Esophagus muscularis mucosa (tissue), 4 donors: ENCODE measurements around the gene NUP54. TPM values are rescaled to one million over a fixed set of nuclear protein-coding genes. Genes with fewer than 3 reads are reported as not detected.

Experiments used
- DNase-seq: peaks from one replicate; pipeline ENCODE4 v3.0.0-alpha.2; 2017; ENCODE audit errors: extremely low spot score
- H3K27ac ChIP-seq, 4 donors: fragments of 200-600 bp; sonication (generic); replicated peaks in 1 of 4; 1 replicate in 3 of 4; 2 replicates in 1 of 4; pipeline ENCODE4 v1.5.1; 2016 to 2019; ENCODE audit warnings: mild to moderate bottlenecking in 1 of 4
- H3K27me3 ChIP-seq, 4 donors: fragments of 200-600 bp; sonication (generic); one replicate each; pipeline versions ENCODE4 v1.5.1 to v1.6.0; 2016 to 2019
- H3K36me3 ChIP-seq, 4 donors: fragments of 200-600 bp; sonication (generic); one replicate each; pipeline ENCODE4 v1.5.1; 2016 to 2019
- H3K4me1 ChIP-seq, 4 donors: fragments of 200-600 bp; sonication (generic); one replicate each; pipeline ENCODE4 v1.5.1; 2016 to 2019
- H3K4me3 ChIP-seq, 4 donors: fragments of 200-600 bp; sonication (generic); 1 replicate in 2 of 4; 2 replicates in 2 of 4; pipeline ENCODE4 v1.5.1; 2016 to 2019; ENCODE audit warnings: mild to moderate bottlenecking in 4 of 4, moderate library complexity in 1 of 4
- H3K9me3 ChIP-seq, 4 donors: fragments of 200-600 bp; sonication (generic); 1 replicate in 3 of 4; 2 replicates in 1 of 4; pipeline ENCODE4 v1.5.1; 2016 to 2019
- EP300 ChIP-seq: sonication (generic); formaldehyde crosslinking; IDR thresholded peaks from one replicate; pipeline ENCODE4 v1.6.1; 2017; ENCODE audit warnings: antibody characterized with exemption
- POLR2A ChIP-seq: fragments of 450-650 bp; IDR thresholded peaks from one replicate; pipeline ENCODE4 v1.6.1; 2017; ENCODE audit warnings: antibody characterized with exemption, moderate library complexity, mild to moderate bottlenecking, low read depth
- POLR2AphosphoS5 ChIP-seq, 2 donors: sonication (generic); formaldehyde crosslinking; IDR thresholded peaks; one replicate each; pipeline ENCODE4 v1.6.1; 2017; ENCODE audit warnings: antibody characterized with exemption in 2 of 2
- WGBS: methylation state at CpG from one replicate; pipeline ENCODE4 v1.1.5; 2018; 5-methylcytosine and 5-hydroxymethylcytosine counted together
- intact Hi-C: fragments of 100-400 bp; cut with DNase I; formaldehyde crosslinking; loops from one replicate; pipeline ENCODE4 v1.15.1; 2023
- total RNA-seq, 4 donors: library from RNA; depleted of rRNA; stranded (reverse); fragments of >200 nt; gene quantifications; one replicate each; pipeline versions ENCODE4 v1.1.0 to v1.2.1, GENCODE V29; 2016
- TF ChIP-seq, protein P1 (sequence below), 3 experiments: fragments of 200-600 bp in 2 of 3; fragments of 450-650 bp in 1 of 3; sonication (generic) in 2 of 3; IDR thresholded peaks; one replicate each; pipeline ENCODE4 v1.5.1; 2017 to 2019; ENCODE audit warnings: antibody characterized with exemption in 3 of 3, mild to moderate bottlenecking in 2 of 3, moderate library complexity in 1 of 3

Gene NUP54
- total RNA-seq, 4 donors from 2014 or later, result 29.6 to 44.4 (median 39.3) TPM

DNA sequence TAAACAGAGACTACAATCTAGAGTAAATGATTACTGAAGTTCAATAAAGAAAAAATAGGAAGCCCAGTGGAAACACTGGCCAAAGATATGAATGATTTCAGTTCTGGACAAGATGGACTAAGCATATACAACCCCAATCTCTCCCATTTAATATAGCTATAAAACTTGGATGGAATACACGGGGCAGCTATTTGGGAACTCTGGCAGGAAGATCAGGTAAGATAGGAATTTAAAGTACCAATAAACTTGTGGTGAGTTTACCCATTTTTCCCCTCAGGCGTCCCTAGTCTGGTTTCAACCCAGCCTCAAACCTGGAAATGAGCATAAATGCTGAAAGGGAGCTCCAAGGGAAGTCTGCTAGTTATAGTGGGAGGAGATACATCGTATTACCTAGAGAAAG lies 20.4 kb downstream of the NUP54 start:
- Histone ChIP-seq H3K27me3 (no peaks in the 10 kb centered on the region), H3K9me3 (no peaks in the 10 kb centered on the region), H3K27ac (no peak overlapping the region), H3K4me3 (no peak overlapping the region), H3K36me3 (peaks cover 2 to 61% (median 28%) of the 10 kb centered on the region in 4 donors), H3K4me1 (no peaks in the 10 kb centered on the region)
- intact Hi-C loops, result no loop called here
- no peak for DNase-seq
- TF ChIP-seq EP300 (no peak), POLR2A (no peak), POLR2AphosphoS5 (IDR thresholded peaks at IDR 0.05) (no peak)
- TF ChIP-seq, protein P1, sequence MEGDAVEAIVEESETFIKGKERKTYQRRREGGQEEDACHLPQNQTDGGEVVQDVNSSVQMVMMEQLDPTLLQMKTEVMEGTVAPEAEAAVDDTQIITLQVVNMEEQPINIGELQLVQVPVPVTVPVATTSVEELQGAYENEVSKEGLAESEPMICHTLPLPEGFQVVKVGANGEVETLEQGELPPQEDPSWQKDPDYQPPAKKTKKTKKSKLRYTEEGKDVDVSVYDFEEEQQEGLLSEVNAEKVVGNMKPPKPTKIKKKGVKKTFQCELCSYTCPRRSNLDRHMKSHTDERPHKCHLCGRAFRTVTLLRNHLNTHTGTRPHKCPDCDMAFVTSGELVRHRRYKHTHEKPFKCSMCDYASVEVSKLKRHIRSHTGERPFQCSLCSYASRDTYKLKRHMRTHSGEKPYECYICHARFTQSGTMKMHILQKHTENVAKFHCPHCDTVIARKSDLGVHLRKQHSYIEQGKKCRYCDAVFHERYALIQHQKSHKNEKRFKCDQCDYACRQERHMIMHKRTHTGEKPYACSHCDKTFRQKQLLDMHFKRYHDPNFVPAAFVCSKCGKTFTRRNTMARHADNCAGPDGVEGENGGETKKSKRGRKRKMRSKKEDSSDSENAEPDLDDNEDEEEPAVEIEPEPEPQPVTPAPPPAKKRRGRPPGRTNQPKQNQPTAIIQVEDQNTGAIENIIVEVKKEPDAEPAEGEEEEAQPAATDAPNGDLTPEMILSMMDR (IDR thresholded peaks at IDR 0.05), result no peak
- WGBS, result 95% methylated on average over 3 of the region's 3 CpGs

DNA sequence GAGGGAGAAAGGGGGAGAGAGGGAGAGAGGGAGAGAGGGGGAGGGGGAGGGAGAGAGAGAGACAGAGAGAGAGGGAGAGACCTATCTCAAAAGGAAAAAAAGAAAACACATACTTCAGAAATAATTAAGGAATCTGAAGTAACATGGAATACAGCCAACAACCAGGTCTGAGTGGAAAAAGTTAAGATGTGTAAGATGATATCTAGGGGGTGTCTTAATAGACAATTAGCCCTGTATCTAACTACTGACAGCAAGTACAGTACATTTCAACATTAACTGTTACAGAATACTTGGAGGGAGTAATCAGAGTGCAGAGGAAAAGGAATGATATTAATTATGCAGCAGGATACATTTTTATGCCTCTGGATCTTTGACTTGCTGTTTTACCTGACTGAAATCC lies 22.4 kb downstream of the NUP54 start:
- TF ChIP-seq EP300, result no peak
- TF ChIP-seq, protein P1 (IDR thresholded peaks at IDR 0.05), result no peak
- no peak for DNase-seq
- intact Hi-C loops, result no loop called here
- Histone ChIP-seq H3K4me1 (no peaks in the 10 kb centered on the region), H3K27me3 (no peaks in the 10 kb centered on the region), H3K4me3 (no peak overlapping the region), H3K27ac (no peak overlapping the region), H3K36me3 (peaks cover 4 to 68% (median 39%) of the 10 kb centered on the region in 4 donors), H3K9me3 (no peaks in the 10 kb centered on the region)

DNA sequence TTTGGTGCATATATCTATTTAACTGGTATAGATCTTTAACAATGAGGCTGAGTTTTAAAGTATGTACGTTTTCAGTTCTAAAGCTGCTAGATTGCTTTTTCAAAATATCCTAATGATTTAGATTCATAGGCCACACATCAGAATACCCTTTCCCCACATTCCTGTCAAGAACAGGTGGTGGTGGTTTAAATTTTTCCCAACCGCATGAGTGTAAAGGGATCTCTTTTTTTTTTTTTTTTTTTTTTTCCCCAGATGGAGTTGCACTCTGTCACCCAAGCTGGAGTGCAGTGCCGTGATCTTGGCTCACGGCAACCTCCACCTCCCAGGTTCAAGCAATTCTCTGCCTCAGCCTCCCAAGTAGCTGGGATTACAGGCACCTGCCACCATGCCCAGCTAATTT lies 28.0 kb downstream of the NUP54 start:
- Histone ChIP-seq H3K27ac (no peak overlapping the region), H3K4me3 (no peak overlapping the region), H3K9me3 (no peaks in the 10 kb centered on the region), H3K4me1 (no peaks in the 10 kb centered on the region), H3K27me3 (no peaks in the 10 kb centered on the region), H3K36me3 (peaks cover 34 to 93% (median 66%) of the 10 kb centered on the region in 4 donors)
- intact Hi-C loops, result no loop called here
- TF ChIP-seq POLR2AphosphoS5 (IDR thresholded peaks at IDR 0.05) (no peak), POLR2A (no peak), EP300 (no peak)
- TF ChIP-seq, protein P1 (IDR thresholded peaks at IDR 0.05), result no peak
- DNase-seq, result no peak
- WGBS, result 87% methylated on average over 4 of the region's 4 CpGs

DNA sequence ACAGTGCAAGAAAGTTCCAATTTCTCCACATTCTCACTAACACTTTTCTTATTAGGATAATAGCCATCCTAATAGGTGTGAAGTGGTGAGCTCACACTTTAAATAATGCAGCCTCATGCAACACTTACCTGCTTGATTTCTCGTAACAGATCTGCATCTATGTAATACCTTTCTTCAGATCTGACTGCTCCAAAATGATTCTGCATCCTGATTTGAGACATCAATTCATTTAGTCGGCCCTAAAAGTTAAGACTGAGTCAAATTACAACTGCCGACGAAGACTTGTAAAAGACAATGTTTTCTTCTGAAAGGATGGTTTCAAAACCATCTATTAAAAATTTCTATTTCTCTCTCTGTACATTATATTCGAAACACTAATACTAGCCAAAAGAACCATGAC lies 30.7 kb downstream of the NUP54 start:
- Histone ChIP-seq H3K4me3 (no peak overlapping the region), H3K9me3 (no peaks in the 10 kb centered on the region), H3K36me3 (peaks cover 47 to 100% (median 75%) of the 10 kb centered on the region in 4 donors), H3K27me3 (no peaks in the 10 kb centered on the region), H3K4me1 (no peaks in the 10 kb centered on the region), H3K27ac (no peak overlapping the region)
- intact Hi-C loops, result no loop called here
- WGBS, result 98% methylated on average over 5 of the region's 5 CpGs
- TF ChIP-seq EP300 (no peak), POLR2A (no peak), POLR2AphosphoS5 (IDR thresholded peaks at IDR 0.05) (no peak)
- TF ChIP-seq, protein P1 (IDR thresholded peaks at IDR 0.05), result no peak
- DNase-seq, result no peak

DNA sequence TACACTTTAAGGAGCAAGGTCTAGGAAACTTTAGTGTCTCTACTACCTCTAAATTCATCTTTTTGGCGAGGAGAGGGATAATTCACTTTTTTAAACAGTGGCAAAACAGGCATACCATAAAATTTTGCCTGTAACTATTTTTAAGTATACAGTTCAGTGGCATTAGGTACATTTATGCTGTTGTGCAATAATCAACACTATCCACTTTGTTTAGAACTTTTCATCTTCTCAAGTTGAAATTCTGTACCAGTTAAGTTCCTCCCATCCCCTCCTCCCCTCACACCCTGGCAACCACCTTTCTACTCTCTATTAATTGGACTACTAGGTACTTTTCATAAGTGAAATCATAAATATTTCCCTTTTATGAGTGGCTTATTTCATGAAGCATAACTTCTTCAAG lies 31.4 kb downstream of the NUP54 start:
- TF ChIP-seq EP300 (no peak), POLR2AphosphoS5 (IDR thresholded peaks at IDR 0.05) (no peak), POLR2A (no peak)
- TF ChIP-seq, protein P1 (IDR thresholded peaks at IDR 0.05), result no peak
- peaks cover 48 to 100% (median 72%) of the 10 kb centered on the region in 4 donors for H3K36me3 ChIP-seq
- H3K27me3 ChIP-seq, result no peaks in the 10 kb centered on the region
- H3K9me3 ChIP-seq, result no peaks in the 10 kb centered on the region
- H3K27ac ChIP-seq, result no peak overlapping the region
- intact Hi-C loops, result no loop called here
- DNase-seq, result no peak
- 96% methylated on average over 1 of the region's 1 CpG for WGBS
- no peak overlapping the region for H3K4me3 ChIP-seq
- no peaks in the 10 kb centered on the region for H3K4me1 ChIP-seq
